WTC11 (cell line): Measurements from ENCODE around the gene FMNL3. TPM values are rescaled to one million over a fixed set of nuclear protein-coding genes. Genes with fewer than 3 reads are reported as not detected.

Experiments used
- ATAC-seq: fragments of 200-7000 bp; cut with Tn5 transposase; 2 replicates; pipeline ENCODE4 v1.10.0; 2021; ENCODE audit warnings: mild to moderate bottlenecking, moderate library complexity
- CTCF ChIA-PET: fragments of 300-600 bp; sonication (Branson Sonifier 250); formaldehyde crosslinking; loops from one replicate; lab custom pipeline; 2021; ENCODE audit warnings: antibody characterized with exemption; lab: Charles Lee
- POLR2A ChIA-PET: fragments of 350-600 bp; sonication (Branson Sonifier 250); formaldehyde crosslinking; loops from one replicate; lab custom pipeline; 2021; ENCODE audit warnings: antibody characterized with exemption; lab: Charles Lee
- DNase-seq: peaks from one replicate; pipeline ENCODE4 v3.0.0; 2021; ENCODE audit warnings: low spot score
- H3K27ac Mint-ChIP-seq: 2 replicates; pipeline ENCODE4 v1.8.0; 2021; ENCODE audit warnings: mixed read lengths
- H3K27me3 Mint-ChIP-seq: 2 replicates; pipeline ENCODE4 v1.8.0; 2021; ENCODE audit warnings: low read depth, mild to moderate bottlenecking, moderate library complexity, mixed read lengths
- H3K36me3 Mint-ChIP-seq: 2 replicates; pipeline ENCODE4 v1.8.0; 2021; ENCODE audit warnings: mixed read lengths
- H3K4me1 Mint-ChIP-seq: 2 replicates; pipeline ENCODE4 v1.8.0; 2022; ENCODE audit warnings: mixed read lengths
- H3K4me3 Mint-ChIP-seq: 2 replicates; pipeline ENCODE4 v1.8.0; 2021; ENCODE audit warnings: mild to moderate bottlenecking, moderate library complexity, mixed read lengths
- H3K9me3 Mint-ChIP-seq: 2 replicates; pipeline ENCODE4 v1.8.0; 2021; ENCODE audit warnings: mixed read lengths
- AR ChIP-seq: fragments of 250-450 bp; sonication (Bioruptor Pico); IDR thresholded peaks from 2 replicates; pipeline ENCODE4 v1.9.0; 2021; ENCODE audit warnings: mild to moderate bottlenecking
- ATF6 ChIP-seq: sonication (generic); formaldehyde crosslinking; IDR thresholded peaks from 2 replicates; pipeline ENCODE4 v1.8.1; 2023; ENCODE audit warnings: mild to moderate bottlenecking, missing genetic modification reagents
- GTF2I ChIP-seq: fragments of 250-450 bp; sonication (Bioruptor Pico); conservative IDR thresholded peaks from 2 replicates; pipeline ENCODE4 v1.4.0; 2021; ENCODE audit warnings: mild to moderate bottlenecking
- HMGXB4 ChIP-seq: sonication (generic); formaldehyde crosslinking; IDR thresholded peaks from 2 replicates; pipeline ENCODE4 v1.8.1; 2023; ENCODE audit warnings: mild to moderate bottlenecking, moderate library complexity, missing genetic modification reagents
- JUN ChIP-seq: sonication (generic); formaldehyde crosslinking; IDR thresholded peaks from 2 replicates; pipeline ENCODE4 v1.8.0; 2023; ENCODE audit warnings: mild to moderate bottlenecking, missing genetic modification reagents
- NFE2L1 ChIP-seq: sonication (generic); formaldehyde crosslinking; IDR thresholded peaks from 2 replicates; pipeline ENCODE4 v1.8.1; 2023; ENCODE audit warnings: missing genetic modification reagents
- NR3C1 ChIP-seq: sonication (generic); formaldehyde crosslinking; conservative IDR thresholded peaks from 2 replicates; pipeline ENCODE4 v1.8.1; 2023; ENCODE audit warnings: low read depth, mild to moderate bottlenecking, missing genetic modification reagents
- STAT6 ChIP-seq: sonication (generic); formaldehyde crosslinking; conservative IDR thresholded peaks from 2 replicates; pipeline ENCODE4 v1.8.1; 2023; ENCODE audit warnings: mild to moderate bottlenecking, low read depth, missing genetic modification reagents, moderate library complexity
- ZNF281 ChIP-seq: sonication (generic); formaldehyde crosslinking; IDR thresholded peaks from 2 replicates; pipeline ENCODE4 v1.8.0; 2023; ENCODE audit warnings: mild to moderate bottlenecking, missing genetic modification reagents
- ZNF671 ChIP-seq: fragments of 250-450 bp; sonication (Bioruptor Pico); IDR thresholded peaks from 2 replicates; pipeline ENCODE4 v1.8.0; 2021; ENCODE audit warnings: mild to moderate bottlenecking
- total RNA-seq: library from RNA; stranded (reverse); gene quantifications from 3 replicates; pipeline ENCODE4 v1.2.3, GENCODE V29; 2021

Gene FMNL3
- total RNA-seq, 1 experiment from 2014 or later: 19.3 TPM

- ChIA-PET POLR2A (no interaction called here), CTCF (interaction anchor here (1.0 to 7.5 kb wide), 4 partner anchors 10 to 129 kb away, joined by 3 to 74 read pairs (median 4); partner anchors contain the start of genes PRPF40B and TMBIM6)
- Mint-ChIP-seq H3K27ac (no peak overlapping the region), H3K9me3 (no peaks in the 10 kb centered on the region), H3K36me3 (peaks cover 24% of the 10 kb centered on the region), H3K27me3 (no peaks in the 10 kb centered on the region), H3K4me1 (peaks cover 15% of the 10 kb centered on the region), H3K4me3 (no peak overlapping the region)
- DNase-seq (no peak), ATAC-seq (no peak)
- TF ChIP-seq NFE2L1 (CRISPR knock-in tag) (no peak), AR (CRISPR knock-in tag) (no peak)
Observed at GRCh38 chr12:49633703-49634345, 73.4 kb downstream of the FMNL3 start.

- ATAC-seq (no peak), DNase-seq (no peak)
- Mint-ChIP-seq H3K4me3 (no peak overlapping the region), H3K36me3 (peaks cover 19% of the 10 kb centered on the region), H3K27me3 (no peaks in the 10 kb centered on the region), H3K27ac (no peak overlapping the region), H3K4me1 (peaks cover 15% of the 10 kb centered on the region), H3K9me3 (no peaks in the 10 kb centered on the region)
- CTCF ChIA-PET: interaction anchor here (1.0 to 7.5 kb wide), 3 partner anchors 10 to 108 kb away, joined by 6 to 74 read pairs (median 6); partner anchors contain the start of genes PRPF40B and TMBIM6
- POLR2A ChIA-PET: no interaction called here
- no peak for TF ChIP-seq ATF6 (CRISPR knock-in tag)
- no peak for TF ChIP-seq ZNF671
- TF ChIP-seq HMGXB4: no peak
- TF ChIP-seq JUN (CRISPR knock-in tag): no peak
- no peak for TF ChIP-seq GTF2I (CRISPR knock-in tag)
- no peak for TF ChIP-seq STAT6 (CRISPR knock-in tag)
- TF ChIP-seq NR3C1 (CRISPR knock-in tag): no peak
- TF ChIP-seq ZNF281 (CRISPR knock-in tag): no peak
Observed at GRCh38 chr12:49632986-49633702, 74.1 kb downstream of the FMNL3 start.
